Astrocyte (in vitro differentiated cells and primary cell): ENCODE results near the gene SH2D7.

Source experiments
- EZH2 ChIP-seq: IDR thresholded peaks from 2 replicates; pipeline ENCODE4 v1.6.1; 2012; ENCODE audit warnings: mild to moderate bottlenecking, low read length, inconsistent platforms; ENCODE audit not compliant: insufficient read depth
- TF ChIP-seq, protein P1 (sequence below): IDR thresholded peaks from 2 replicates; pipeline ENCODE4 v1.5.1; 2011; ENCODE audit warnings: low read depth, mild to moderate bottlenecking, inconsistent platforms, low read length, moderate library complexity; ENCODE audit not compliant: insufficient read depth

DNA sequence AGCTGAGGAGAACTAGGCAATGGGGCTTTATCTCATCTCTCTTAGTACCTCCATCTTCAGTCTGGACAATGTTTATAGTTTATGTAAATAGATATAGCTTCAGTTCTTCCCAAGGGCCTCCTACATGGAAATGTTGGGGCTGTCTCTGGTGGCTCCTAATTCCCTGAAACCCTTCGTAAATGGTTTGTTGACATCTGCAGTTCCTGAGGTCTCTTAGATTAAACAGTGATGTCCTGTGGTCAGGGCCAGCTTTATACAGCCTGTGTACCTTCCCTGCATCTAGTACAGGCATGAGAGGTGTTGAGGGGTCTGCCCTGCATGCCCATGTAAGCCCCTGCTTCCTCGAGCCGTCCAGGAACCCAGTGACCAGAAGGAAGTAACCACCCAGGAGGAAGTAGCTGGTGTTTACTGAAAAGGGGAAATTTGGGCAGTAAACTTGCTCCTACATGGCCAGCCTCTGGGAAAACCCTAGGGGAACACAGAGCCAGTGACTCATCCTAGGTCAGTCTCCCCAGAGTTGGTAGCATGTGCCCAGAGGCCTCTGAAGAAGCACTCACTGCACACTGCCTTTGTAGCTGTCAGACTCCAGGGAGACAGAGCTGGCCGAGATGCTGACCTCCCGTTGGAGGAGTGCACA, 10.1 kb upstream of the SH2D7 start:
- TF ChIP-seq, protein P1, sequence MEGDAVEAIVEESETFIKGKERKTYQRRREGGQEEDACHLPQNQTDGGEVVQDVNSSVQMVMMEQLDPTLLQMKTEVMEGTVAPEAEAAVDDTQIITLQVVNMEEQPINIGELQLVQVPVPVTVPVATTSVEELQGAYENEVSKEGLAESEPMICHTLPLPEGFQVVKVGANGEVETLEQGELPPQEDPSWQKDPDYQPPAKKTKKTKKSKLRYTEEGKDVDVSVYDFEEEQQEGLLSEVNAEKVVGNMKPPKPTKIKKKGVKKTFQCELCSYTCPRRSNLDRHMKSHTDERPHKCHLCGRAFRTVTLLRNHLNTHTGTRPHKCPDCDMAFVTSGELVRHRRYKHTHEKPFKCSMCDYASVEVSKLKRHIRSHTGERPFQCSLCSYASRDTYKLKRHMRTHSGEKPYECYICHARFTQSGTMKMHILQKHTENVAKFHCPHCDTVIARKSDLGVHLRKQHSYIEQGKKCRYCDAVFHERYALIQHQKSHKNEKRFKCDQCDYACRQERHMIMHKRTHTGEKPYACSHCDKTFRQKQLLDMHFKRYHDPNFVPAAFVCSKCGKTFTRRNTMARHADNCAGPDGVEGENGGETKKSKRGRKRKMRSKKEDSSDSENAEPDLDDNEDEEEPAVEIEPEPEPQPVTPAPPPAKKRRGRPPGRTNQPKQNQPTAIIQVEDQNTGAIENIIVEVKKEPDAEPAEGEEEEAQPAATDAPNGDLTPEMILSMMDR: no peak
- no peak for TF ChIP-seq EZH2
